ENCODE data around the gene TNNC2.
"Not testable (repeated sequence)": the region's sequence is repeated elsewhere in the genome, so short reads cannot be mapped to it uniquely, and the experiment has no call there.

TNNC2 gene

GRCh38 chr20:45827030-45827652 is at the start of gene TNNC2:
TSS of gene TNNC2 (minus strand) at chr20:45827312. CDS start at chr20:45827248, 64 bp downstream.
- no peak for DNase-seq

GRCh38 chr20:45874576-45874975 is 47.5 kb upstream of the TNNC2 start:
- DNase-seq = no peak

GRCh38 chr20:45874104-45874481 is 47.0 kb upstream of the TNNC2 start:
- not testable (repeated sequence) for DNase-seq

GRCh38 chr20:45873409-45874103 is 46.4 kb upstream of the TNNC2 start:
- DNase-seq = no peak

GRCh38 chr20:45872626-45873025 is 45.5 kb upstream of the TNNC2 start:
- no peak for DNase-seq

- DNase-seq = peak; percentile 70
These were observed 40.7 kb upstream of the TNNC2 start for GRCh38 chr20:45867819-45868176.

GRCh38 chr20:45867136-45867818 is 40.2 kb upstream of the TNNC2 start:
- DNase-seq = no peak

- DNase-seq = no peak
These were observed 39.3 kb upstream of the TNNC2 start for GRCh38 chr20:45866454-45866853.

- DNase-seq = no peak
These were observed 36.7 kb upstream of the TNNC2 start for GRCh38 chr20:45863543-45864470.

GRCh38 chr20:45861221-45862075 is 34.3 kb upstream of the TNNC2 start:
- DNase-seq = no peak

GRCh38 chr20:45860560-45861220 is 33.6 kb upstream of the TNNC2 start:
- no peak for DNase-seq

- DNase-seq = no peak
These were observed 32.8 kb upstream of the TNNC2 start for GRCh38 chr20:45859916-45860315.

- no peak for DNase-seq
These were observed 30.7 kb upstream of the TNNC2 start for GRCh38 chr20:45857882-45858216.

- peak; percentile 100 for DNase-seq
These were observed 30.2 kb upstream of the TNNC2 start, which contains the start of the genes ACOT8 and ZSWIM3 for GRCh38 chr20:45857114-45857881. TSS of gene ACOT8 (minus strand) at chr20:45857392. CDS start at chr20:45857315, 77 bp downstream. TSS of gene ZSWIM3 (plus strand) at chr20:45857614. CDS start at chr20:45857826, 212 bp downstream.

GRCh38 chr20:45853484-45853883 is 26.4 kb upstream of the TNNC2 start:
- no peak for DNase-seq

GRCh38 chr20:45852326-45852725 is 25.2 kb upstream of the TNNC2 start:
- no peak for DNase-seq

- no peak for DNase-seq
These were observed 24.4 kb upstream of the TNNC2 start for GRCh38 chr20:45851501-45851900.

- no peak for DNase-seq
These were observed 23.8 kb upstream of the TNNC2 start for GRCh38 chr20:45850926-45851325.

GRCh38 chr20:45850238-45850637 is 23.1 kb upstream of the TNNC2 start:
- DNase-seq = no peak

GRCh38 chr20:45848969-45849582 is 22.0 kb upstream of the TNNC2 start:
- DNase-seq = no peak
